ENCODE results near the gene TRAPPC4. TPM values are rescaled to one million over a fixed set of nuclear protein-coding genes. Genes with fewer than 3 reads are reported as not detected.

TRAPPC4 gene
- total and polyA plus RNA-seq, 2 donors (not counting 1 experiment from before 2014, with no cell fraction given), result 61.4 to 64.5 TPM

DNA sequence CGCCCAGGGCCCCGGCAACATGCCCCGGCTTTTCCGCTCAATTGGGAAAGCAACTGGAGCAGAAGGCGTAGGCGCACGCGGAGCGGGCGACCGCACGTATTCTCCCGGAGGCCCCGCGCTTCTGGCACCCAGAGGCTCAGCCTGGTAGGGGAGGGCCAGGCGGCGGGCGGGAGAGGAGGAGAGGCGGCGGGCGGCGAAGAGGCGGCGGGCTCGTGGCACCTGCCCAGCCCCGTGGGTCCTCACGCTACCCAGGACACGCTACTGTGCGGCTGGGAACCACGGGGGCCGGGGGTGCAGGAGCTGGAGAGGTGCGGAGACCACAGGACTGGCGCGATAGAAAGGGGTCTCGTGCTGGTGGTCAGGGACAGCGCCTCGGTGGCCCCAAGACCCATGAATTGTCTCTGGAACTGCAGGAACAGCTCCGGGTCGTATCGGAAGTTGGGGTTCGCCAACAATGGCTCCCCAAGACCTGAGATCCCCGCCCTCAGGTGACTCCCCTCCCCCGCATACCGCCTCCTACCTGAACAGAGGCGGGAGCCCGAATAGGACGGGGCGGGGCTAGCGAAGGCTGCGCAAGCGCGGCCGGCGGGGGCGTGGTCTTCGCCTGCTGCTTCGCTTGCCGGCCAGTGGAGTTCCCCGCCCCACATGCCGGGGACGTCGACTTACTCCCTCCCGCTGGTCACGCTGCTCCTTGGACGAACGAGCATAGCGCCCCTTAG is 11.9 kb downstream of the TRAPPC4 start, which contains the start of gene SLC37A4:
SLC37A4 (minus strand) TSS at position 549 of the 719 bp plus-strand sequence.
- POLR2A ChIA-PET, result interaction anchor here (0.6 to 1.5 kb wide), 5 partner anchors 11 to 106 kb away, joined by 3 to 5 read pairs (median 3); partner anchors contain the start of genes DPAGT1, RPS25 and TRAPPC4
- DNase-seq (peak; percentile 99), ATAC-seq (ENCODE audit: low read depth) (peak; percentile 96)
- WGBS (ENCODE audit: insufficient coverage), result under 1% methylated on average over 67 of the region's 67 CpGs
- TF ChIP-seq EZH2 (IDR thresholded peaks at IDR 0.05; ENCODE audit: borderline replicate concordance, insufficient read depth, low read depth, low read length, poor library complexity, severe bottlenecking), result no peak
- TF ChIP-seq, protein P1, sequence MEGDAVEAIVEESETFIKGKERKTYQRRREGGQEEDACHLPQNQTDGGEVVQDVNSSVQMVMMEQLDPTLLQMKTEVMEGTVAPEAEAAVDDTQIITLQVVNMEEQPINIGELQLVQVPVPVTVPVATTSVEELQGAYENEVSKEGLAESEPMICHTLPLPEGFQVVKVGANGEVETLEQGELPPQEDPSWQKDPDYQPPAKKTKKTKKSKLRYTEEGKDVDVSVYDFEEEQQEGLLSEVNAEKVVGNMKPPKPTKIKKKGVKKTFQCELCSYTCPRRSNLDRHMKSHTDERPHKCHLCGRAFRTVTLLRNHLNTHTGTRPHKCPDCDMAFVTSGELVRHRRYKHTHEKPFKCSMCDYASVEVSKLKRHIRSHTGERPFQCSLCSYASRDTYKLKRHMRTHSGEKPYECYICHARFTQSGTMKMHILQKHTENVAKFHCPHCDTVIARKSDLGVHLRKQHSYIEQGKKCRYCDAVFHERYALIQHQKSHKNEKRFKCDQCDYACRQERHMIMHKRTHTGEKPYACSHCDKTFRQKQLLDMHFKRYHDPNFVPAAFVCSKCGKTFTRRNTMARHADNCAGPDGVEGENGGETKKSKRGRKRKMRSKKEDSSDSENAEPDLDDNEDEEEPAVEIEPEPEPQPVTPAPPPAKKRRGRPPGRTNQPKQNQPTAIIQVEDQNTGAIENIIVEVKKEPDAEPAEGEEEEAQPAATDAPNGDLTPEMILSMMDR (IDR thresholded peaks at IDR 0.05), result no peak
- H3K27me3 Mint-ChIP-seq, result no peaks in the 10 kb centered on the region
- Histone ChIP-seq H3K36me3 (replicated peaks in 1 of 2; ENCODE audit: control extremely low read depth in 1 of 2, control insufficient read depth in 1 of 2, extremely low read depth in 1 of 2, insufficient read depth in 2 of 2, low read length in 1 of 2) (peaks cover 0 to 6% of the 10 kb centered on the region in 2 experiments), H3K9ac (ENCODE audit: low read length) (peak within 1 kb of the TSS; percentile 85), H3K79me2 (ENCODE audit: control insufficient read depth, insufficient read depth, low read length) (peaks cover 16% of the 10 kb centered on the region), H2AFZ (ENCODE audit: insufficient read depth, low read depth, low read length, poor library complexity, severe bottlenecking) (peak within 1 kb of the TSS; percentile 98), H3K27ac (ENCODE audit: low read length in 2 of 2) (peak within 1 kb of the TSS; percentile 46 to 74), H3K4me1 (ENCODE audit: control insufficient read depth in 2 of 2, insufficient read depth in 2 of 2, low read length in 2 of 2) (peaks cover 4 to 10% of the 10 kb centered on the region in 2 donors), H3K27me3 (replicated peaks in 1 of 4; ENCODE audit: control extremely low read depth in 1 of 4, control insufficient read depth in 3 of 4, insufficient read depth in 4 of 4, low read length in 3 of 4) (no peaks in the 10 kb centered on the region), H3K4me2 (replicated peaks; ENCODE audit: low read depth, low read length, poor library complexity, severe bottlenecking) (peak within 1 kb of the TSS; percentile 92), H3K9me3 (ENCODE audit: control extremely low read depth in 1 of 3, control insufficient read depth in 2 of 3, insufficient read depth in 1 of 3, low read length in 2 of 3) (no peaks in the 10 kb centered on the region), H4K20me1 (ENCODE audit: control insufficient read depth, insufficient read depth, low read length, poor library complexity, severe bottlenecking) (no peaks in the 10 kb centered on the region), H3K4me3 (ENCODE audit: control extremely low read depth in 1 of 5, extremely low read depth in 1 of 5, insufficient read depth in 1 of 5, low read depth in 2 of 5, low read length in 4 of 5) (peak within 1 kb of the TSS in 4 of 5 experiments; percentile 80 to 89 (median 86))
- CTCF ChIA-PET, result interaction anchor here (0.7 to 3.2 kb wide), 7 partner anchors 11 to 341 kb away, joined by 3 to 14 read pairs (median 4); partner anchors contain the start of genes RPS25, TRAPPC4 and VPS11
- H3K4me1 Mint-ChIP-seq, result peaks cover 20% of the 10 kb centered on the region
- intact Hi-C loops (cut with micrococcal nuclease), result loop anchor here (1.0 kb wide), 6 partner anchors 12 to 91 kb away; partner anchors contain the start of genes CENATAC, HINFP, HYOU1 and RPS25
- H3K4me3 Mint-ChIP-seq, result peak within 1 kb of the TSS; percentile 92
- H3K27ac Mint-ChIP-seq, result peak within 1 kb of the TSS; percentile 82
- no peaks in the 10 kb centered on the region for H3K9me3 Mint-ChIP-seq (ENCODE audit: insufficient read depth)

DNA sequence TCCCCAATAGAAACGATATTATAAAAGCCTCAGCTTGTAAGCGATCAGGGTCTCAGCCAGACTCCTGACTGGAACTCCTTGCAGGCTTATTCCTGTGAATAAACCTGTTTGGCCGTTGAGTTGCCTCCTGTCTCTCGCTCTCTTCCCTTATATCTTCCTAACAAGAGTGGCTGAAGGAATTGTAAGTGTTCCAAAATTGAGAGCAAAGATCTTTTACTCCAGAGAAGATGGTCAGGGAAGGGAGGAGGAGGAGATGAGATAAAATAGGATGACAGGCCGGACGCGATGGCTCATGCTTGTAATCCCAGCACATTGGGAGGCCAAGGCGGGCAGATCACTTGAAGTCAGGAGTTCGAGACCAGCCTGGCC is 13.3 kb downstream of the TRAPPC4 start:
- no peak overlapping the region for H3K4me2 ChIP-seq (replicated peaks; ENCODE audit: low read depth, low read length, poor library complexity, severe bottlenecking)
- no peak overlapping the region for H3K27ac Mint-ChIP-seq
- no peak for ATAC-seq (ENCODE audit: low read depth)
- peak overlapping the region; percentile 98 for H2AFZ ChIP-seq (ENCODE audit: insufficient read depth, low read depth, low read length, poor library complexity, severe bottlenecking)
- H3K4me3 ChIP-seq (ENCODE audit: control extremely low read depth in 1 of 5, extremely low read depth in 1 of 5, insufficient read depth in 1 of 5, low read depth in 2 of 5, low read length in 4 of 5), result no peak overlapping the region
- H3K9ac ChIP-seq (ENCODE audit: low read length), result no peak overlapping the region
- H3K27ac ChIP-seq (ENCODE audit: low read length in 2 of 2), result no peak overlapping the region
- no peak for TF ChIP-seq EZH2 (IDR thresholded peaks at IDR 0.05; ENCODE audit: borderline replicate concordance, insufficient read depth, low read depth, low read length, poor library complexity, severe bottlenecking)
- TF ChIP-seq, protein P1 (IDR thresholded peaks at IDR 0.05), result no peak
- ChIA-PET CTCF (interaction anchor here (0.7 to 3.2 kb wide), 5 partner anchors 12 to 342 kb away, joined by 3 to 14 read pairs (median 4); partner anchors contain the start of genes HYOU1, RPS25, TRAPPC4 and VPS11), POLR2A (no interaction called here)
- no peaks in the 10 kb centered on the region for H3K9me3 Mint-ChIP-seq (ENCODE audit: insufficient read depth)
- H3K9me3 ChIP-seq (ENCODE audit: control extremely low read depth in 1 of 3, control insufficient read depth in 2 of 3, insufficient read depth in 1 of 3, low read length in 2 of 3), result no peaks in the 10 kb centered on the region
- no peak for DNase-seq
- no peaks in the 10 kb centered on the region for H4K20me1 ChIP-seq (ENCODE audit: control insufficient read depth, insufficient read depth, low read length, poor library complexity, severe bottlenecking)
- peaks cover 20% of the 10 kb centered on the region for H3K4me1 Mint-ChIP-seq
- H3K4me1 ChIP-seq (ENCODE audit: control insufficient read depth in 2 of 2, insufficient read depth in 2 of 2, low read length in 2 of 2), result peaks cover 4 to 10% of the 10 kb centered on the region in 2 donors
- H3K27me3 Mint-ChIP-seq, result no peaks in the 10 kb centered on the region
- no peaks in the 10 kb centered on the region for H3K27me3 ChIP-seq (replicated peaks in 1 of 4; ENCODE audit: control extremely low read depth in 1 of 4, control insufficient read depth in 3 of 4, insufficient read depth in 4 of 4, low read length in 3 of 4)
- peaks cover 0 to 4% of the 10 kb centered on the region in 2 experiments for H3K36me3 ChIP-seq (replicated peaks in 1 of 2; ENCODE audit: control extremely low read depth in 1 of 2, control insufficient read depth in 1 of 2, extremely low read depth in 1 of 2, insufficient read depth in 2 of 2, low read length in 1 of 2)
- H3K79me2 ChIP-seq (ENCODE audit: control insufficient read depth, insufficient read depth, low read length), result peaks cover 16% of the 10 kb centered on the region
- intact Hi-C loops (cut with micrococcal nuclease), result no loop called here
- no peak overlapping the region for H3K4me3 Mint-ChIP-seq
- no CpG with 5 or more reads among the region's 9 CpGs for WGBS (ENCODE audit: insufficient coverage)

All from B cell (primary cell).